22Rv1 (cell line): Measurements from ENCODE around the gene IL36A.

Source experiments
- CTCF ChIP-seq: fragments of 450-650 bp; IDR thresholded peaks from 2 replicates; pipeline ENCODE4 v1.5.1; 2017; ENCODE audit warnings: mild to moderate bottlenecking
- ZFX ChIP-seq: fragments of 450-650 bp; IDR thresholded peaks from 2 replicates; pipeline ENCODE4 v1.6.1; 2017; ENCODE audit warnings: antibody characterized with exemption, borderline replicate concordance

GRCh38 chr2:112989611-112990010 lies 15.6 kb upstream of the IL36A start:
- TF ChIP-seq CTCF (no peak), ZFX (no peak)
